ENCODE results near the gene CXADR.

Gene CXADR

DNA sequence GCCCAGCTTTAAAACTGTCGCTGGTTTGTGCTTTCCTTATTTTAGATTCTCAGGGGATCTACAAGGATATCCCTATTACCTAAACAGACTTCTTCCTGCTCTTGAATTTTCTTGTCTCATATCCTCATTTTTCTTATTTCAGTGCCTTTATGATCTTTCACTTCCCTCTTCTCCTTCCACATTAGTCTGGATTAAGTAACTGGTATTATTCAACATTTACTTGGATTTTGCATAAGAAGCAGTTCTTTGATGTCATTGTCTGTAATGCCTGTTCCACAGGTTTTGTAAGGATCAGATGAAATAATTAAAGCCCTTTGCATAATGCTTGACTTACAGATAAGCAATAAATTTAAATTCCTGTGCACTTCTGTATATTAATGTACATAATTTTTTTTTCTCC lies 26.5 kb downstream of the CXADR start:
- Histone ChIP-seq H3K4me3 (ENCODE audit: insufficient read depth, low read depth, low read length) (no peak overlapping the region), H3K4me1 (ENCODE audit: control insufficient read depth, insufficient read depth, low read length) (peaks cover 10% of the 10 kb centered on the region), H3K27ac (ENCODE audit: insufficient read depth, low read depth, low read length, poor library complexity, severe bottlenecking) (no peak overlapping the region), H3K9me3 (ENCODE audit: control insufficient read depth, low read length) (no peaks in the 10 kb centered on the region), H3K27me3 (ENCODE audit: control insufficient read depth, insufficient read depth, low read length, poor library complexity, severe bottlenecking) (no peaks in the 10 kb centered on the region), H3K36me3 (ENCODE audit: control insufficient read depth, insufficient read depth, low read length) (peaks cover 15% of the 10 kb centered on the region)
- WGBS, 2 experiments: 90 to 96% methylated on average over 1 of the region's 1 CpG

DNA sequence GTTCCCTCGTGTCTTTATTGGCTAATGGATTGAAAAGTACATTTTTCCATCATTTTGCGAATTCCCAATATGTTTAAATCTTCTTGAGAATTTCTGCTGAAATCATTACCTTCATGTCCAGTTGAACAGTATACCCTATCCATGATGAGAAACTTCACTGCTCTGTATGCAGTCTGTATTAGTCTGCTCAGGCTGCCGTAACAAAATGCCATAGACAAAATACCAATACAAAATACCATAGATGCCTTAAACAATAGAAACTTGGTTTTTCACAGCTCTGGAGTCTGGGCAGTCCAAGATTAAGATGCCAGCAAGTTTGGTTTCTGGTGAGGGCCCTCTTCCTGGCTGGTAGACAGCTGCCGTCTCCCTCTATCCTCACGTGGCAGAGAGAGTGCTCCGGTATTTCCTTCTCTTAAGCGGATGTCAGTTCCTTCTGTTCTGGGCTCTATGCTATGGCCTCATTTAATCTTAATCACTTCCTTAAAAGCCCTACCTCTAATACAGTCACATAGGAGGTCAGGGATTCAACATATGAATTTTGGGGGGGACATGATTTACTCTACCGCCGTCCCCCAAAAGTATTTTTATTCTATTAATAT lies 27.0 kb downstream of the CXADR start:
- WGBS, 2 experiments: 91 to 94% methylated on average over 7 of the region's 9 CpGs
- peaks cover 14% of the 10 kb centered on the region for H3K36me3 ChIP-seq (ENCODE audit: control insufficient read depth, insufficient read depth, low read length)
- peaks cover 10% of the 10 kb centered on the region for H3K4me1 ChIP-seq (ENCODE audit: control insufficient read depth, insufficient read depth, low read length)
- no peaks in the 10 kb centered on the region for H3K27me3 ChIP-seq (ENCODE audit: control insufficient read depth, insufficient read depth, low read length, poor library complexity, severe bottlenecking)
- H3K27ac ChIP-seq (ENCODE audit: insufficient read depth, low read depth, low read length, poor library complexity, severe bottlenecking): no peak overlapping the region
- H3K9me3 ChIP-seq (ENCODE audit: control insufficient read depth, low read length): no peaks in the 10 kb centered on the region
- H3K4me3 ChIP-seq (ENCODE audit: insufficient read depth, low read depth, low read length): no peak overlapping the region

DNA sequence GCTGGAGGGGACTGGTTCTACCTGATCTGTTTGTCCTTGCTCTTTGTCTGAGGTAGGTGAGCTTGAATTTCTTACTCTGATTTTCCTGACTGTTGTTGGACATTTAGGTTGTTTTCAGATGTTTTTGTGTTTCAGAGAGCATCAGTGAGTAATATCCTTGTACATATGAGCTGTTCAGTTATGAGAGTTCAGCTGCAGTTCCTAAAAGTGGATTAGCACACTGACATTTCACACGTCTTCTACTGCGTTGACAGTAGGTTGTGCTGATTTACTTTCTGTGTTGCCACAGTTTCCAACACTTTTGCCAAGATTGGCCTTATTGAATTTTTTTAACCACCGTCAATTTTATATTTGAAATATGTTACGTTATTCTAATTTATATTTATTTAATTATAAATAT lies 27.7 kb downstream of the CXADR start:
- peaks cover 10% of the 10 kb centered on the region for H3K4me1 ChIP-seq (ENCODE audit: control insufficient read depth, insufficient read depth, low read length)
- WGBS, 2 experiments: 91 to 95% methylated on average over 2 of the region's 4 CpGs
- no peaks in the 10 kb centered on the region for H3K27me3 ChIP-seq (ENCODE audit: control insufficient read depth, insufficient read depth, low read length, poor library complexity, severe bottlenecking)

DNA sequence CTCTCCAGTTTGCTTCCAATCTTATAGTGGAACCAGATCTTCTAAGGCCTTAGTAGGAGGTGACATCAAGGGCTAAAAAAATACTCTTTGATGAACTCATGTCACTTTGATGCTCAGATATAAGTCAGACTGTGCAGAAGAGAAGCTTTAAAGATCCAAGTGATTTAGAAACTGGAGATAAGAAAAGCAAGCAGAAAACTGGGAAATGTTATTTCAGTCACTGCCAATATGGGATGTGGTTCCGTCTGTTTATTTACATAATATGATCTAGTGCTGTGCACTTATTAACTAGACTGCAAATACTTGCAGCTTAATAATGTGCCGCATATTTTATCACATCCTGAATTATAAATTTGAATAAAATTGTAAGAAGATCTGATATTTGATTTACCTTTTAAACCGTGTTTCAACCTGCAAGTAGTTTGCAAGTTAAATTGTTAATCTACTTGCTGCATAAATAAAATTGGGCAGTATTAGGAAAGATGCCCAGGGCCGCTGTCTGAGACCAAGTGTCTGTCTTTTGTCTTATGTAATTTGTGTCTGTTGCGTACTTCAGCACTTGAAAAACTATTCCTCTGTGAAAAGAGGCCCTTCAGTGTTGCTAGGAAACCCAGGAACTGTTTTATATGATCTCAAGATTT lies 29.6 kb downstream of the CXADR start:
- H3K9me3 ChIP-seq (ENCODE audit: control insufficient read depth, low read length): no peaks in the 10 kb centered on the region
- H3K36me3 ChIP-seq (ENCODE audit: control insufficient read depth, insufficient read depth, low read length): peaks cover 16% of the 10 kb centered on the region
- H3K4me1 ChIP-seq (ENCODE audit: control insufficient read depth, insufficient read depth, low read length): peaks cover 10% of the 10 kb centered on the region
- no peaks in the 10 kb centered on the region for H3K27me3 ChIP-seq (ENCODE audit: control insufficient read depth, insufficient read depth, low read length, poor library complexity, severe bottlenecking)
- no peak overlapping the region for H3K27ac ChIP-seq (ENCODE audit: insufficient read depth, low read depth, low read length, poor library complexity, severe bottlenecking)
- H3K4me3 ChIP-seq (ENCODE audit: insufficient read depth, low read depth, low read length): no peak overlapping the region
- WGBS, 2 experiments: 91 to 93% methylated on average over 4 of the region's 5 CpGs

More for the DNA sequence above, 27.7 kb downstream of the CXADR start:
- Histone ChIP-seq H3K4me3 (ENCODE audit: insufficient read depth, low read depth, low read length) (no peak overlapping the region), H3K9me3 (ENCODE audit: control insufficient read depth, low read length) (no peaks in the 10 kb centered on the region), H3K27ac (ENCODE audit: insufficient read depth, low read depth, low read length, poor library complexity, severe bottlenecking) (no peak overlapping the region), H3K36me3 (ENCODE audit: control insufficient read depth, insufficient read depth, low read length) (peaks cover 11% of the 10 kb centered on the region)

DNA sequence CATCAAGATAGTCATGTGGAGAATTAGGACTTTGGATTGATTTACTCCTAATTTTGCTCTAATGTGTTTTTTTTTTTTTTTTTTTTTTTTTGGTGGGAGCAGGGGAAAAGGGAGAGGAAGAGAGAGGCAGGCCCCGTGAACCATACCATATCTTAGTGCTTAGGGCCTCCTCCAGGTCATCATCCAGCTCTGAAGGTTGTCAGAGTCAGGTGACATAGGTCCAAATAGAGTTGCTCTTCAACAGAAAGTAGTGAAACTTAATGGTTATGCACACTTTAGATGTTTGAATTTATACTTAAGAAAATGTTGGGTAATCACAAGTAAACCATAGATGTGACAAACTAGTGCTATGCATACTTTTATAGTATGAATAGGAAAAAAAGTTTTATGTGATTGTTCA lies 32.2 kb downstream of the CXADR start:
- H3K27me3 ChIP-seq (ENCODE audit: control insufficient read depth, insufficient read depth, low read length, poor library complexity, severe bottlenecking): no peaks in the 10 kb centered on the region
- WGBS, 2 experiments: 100% methylated on average over 1 of the region's 1 CpG
- H3K9me3 ChIP-seq (ENCODE audit: control insufficient read depth, low read length): no peaks in the 10 kb centered on the region
- H3K36me3 ChIP-seq (ENCODE audit: control insufficient read depth, insufficient read depth, low read length): peaks cover 25% of the 10 kb centered on the region
- H3K27ac ChIP-seq (ENCODE audit: insufficient read depth, low read depth, low read length, poor library complexity, severe bottlenecking): no peak overlapping the region
- H3K4me1 ChIP-seq (ENCODE audit: control insufficient read depth, insufficient read depth, low read length): peaks cover 10% of the 10 kb centered on the region
- no peak overlapping the region for H3K4me3 ChIP-seq (ENCODE audit: insufficient read depth, low read depth, low read length)

DNA sequence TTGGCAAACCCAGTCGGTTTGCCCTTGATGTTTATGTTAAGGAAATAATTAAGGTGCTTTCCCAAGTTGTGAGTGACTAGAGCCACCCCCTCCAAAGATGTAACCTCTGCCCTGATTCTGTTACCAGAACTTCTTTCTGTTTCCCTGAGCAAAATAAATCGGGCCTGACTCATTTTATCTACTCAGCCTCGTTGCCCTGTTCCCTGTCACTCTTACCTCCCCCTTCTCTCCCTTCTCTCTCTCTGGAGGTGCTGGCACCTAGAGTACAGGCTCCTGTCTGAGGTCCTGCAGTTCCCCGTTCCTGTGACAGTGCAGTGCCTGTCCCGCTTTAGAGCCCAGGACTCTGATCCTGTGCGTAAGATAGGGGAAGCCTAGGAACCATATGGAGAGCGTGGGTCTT lies 35.4 kb downstream of the CXADR start:
- peaks cover 32% of the 10 kb centered on the region for H3K36me3 ChIP-seq (ENCODE audit: control insufficient read depth, insufficient read depth, low read length)
- H3K9me3 ChIP-seq (ENCODE audit: control insufficient read depth, low read length): no peaks in the 10 kb centered on the region
- WGBS, 2 experiments: 94 to 95% methylated on average over 7 of the region's 7 CpGs
- H3K27me3 ChIP-seq (ENCODE audit: control insufficient read depth, insufficient read depth, low read length, poor library complexity, severe bottlenecking): no peaks in the 10 kb centered on the region
- no peaks in the 10 kb centered on the region for H3K4me1 ChIP-seq (ENCODE audit: control insufficient read depth, insufficient read depth, low read length)
- H3K27ac ChIP-seq (ENCODE audit: insufficient read depth, low read depth, low read length, poor library complexity, severe bottlenecking): peak overlapping the region; percentile 39
- H3K4me3 ChIP-seq (ENCODE audit: insufficient read depth, low read depth, low read length): no peak overlapping the region

DNA sequence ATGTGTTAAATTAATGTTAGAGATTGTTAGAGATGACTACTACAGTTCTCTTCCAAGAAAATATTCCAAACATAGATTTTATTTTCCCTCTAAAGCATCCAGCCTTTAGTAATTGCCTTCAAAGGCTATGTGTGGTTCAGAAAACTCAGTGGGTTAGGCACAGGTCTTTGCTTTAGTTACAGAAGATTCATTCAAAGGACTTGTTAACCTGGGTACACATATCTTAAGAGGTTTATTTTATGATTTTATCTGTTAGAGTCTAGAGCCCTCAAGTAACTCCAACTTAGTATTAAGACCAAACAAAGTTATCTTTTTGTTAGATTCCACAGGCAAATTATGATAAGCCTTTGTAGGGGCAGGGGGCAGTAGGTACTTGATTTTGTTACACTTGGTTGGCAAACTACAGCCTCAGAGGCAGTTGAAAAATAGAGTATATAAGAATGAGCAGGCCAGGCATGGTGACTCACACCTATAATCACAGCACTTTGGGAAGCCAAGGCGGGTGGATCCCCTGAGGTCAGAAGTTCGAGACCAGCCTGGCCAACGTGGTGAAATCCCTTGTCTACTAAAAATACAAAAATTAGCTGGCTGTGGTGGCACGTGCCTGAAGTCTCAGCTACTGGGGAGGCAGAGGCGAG lies 37.9 kb downstream of the CXADR start:
- 89 to 95% methylated on average over 5 of the region's 5 CpGs for WGBS, 2 experiments
- peaks cover 38% of the 10 kb centered on the region for H3K36me3 ChIP-seq (ENCODE audit: control insufficient read depth, insufficient read depth, low read length)
- H3K27me3 ChIP-seq (ENCODE audit: control insufficient read depth, insufficient read depth, low read length, poor library complexity, severe bottlenecking): no peaks in the 10 kb centered on the region
- H3K4me1 ChIP-seq (ENCODE audit: control insufficient read depth, insufficient read depth, low read length): no peaks in the 10 kb centered on the region
- H3K27ac ChIP-seq (ENCODE audit: insufficient read depth, low read depth, low read length, poor library complexity, severe bottlenecking): no peak overlapping the region
- H3K4me3 ChIP-seq (ENCODE audit: insufficient read depth, low read depth, low read length): no peak overlapping the region
- H3K9me3 ChIP-seq (ENCODE audit: control insufficient read depth, low read length): no peaks in the 10 kb centered on the region

DNA sequence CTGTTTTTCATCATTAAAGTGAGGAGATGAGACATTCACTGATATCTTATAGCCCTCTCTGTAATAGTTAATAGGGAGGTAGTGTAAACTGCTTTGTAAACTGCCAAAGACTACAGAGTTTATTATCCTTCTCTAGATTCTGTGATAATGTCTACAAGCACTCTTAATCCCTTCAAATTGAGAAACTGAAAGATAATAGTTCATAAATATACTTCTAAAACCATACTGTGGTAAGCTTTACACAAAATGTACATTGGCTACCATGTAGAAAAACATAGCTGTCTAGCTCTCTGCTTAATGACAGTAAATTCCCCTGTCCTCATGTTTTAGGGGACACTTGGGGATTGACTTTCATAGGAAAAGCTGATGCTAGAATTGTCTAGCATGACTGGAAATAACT lies 39.6 kb downstream of the CXADR start:
- peaks cover 33% of the 10 kb centered on the region for H3K36me3 ChIP-seq (ENCODE audit: control insufficient read depth, insufficient read depth, low read length)
- H3K4me3 ChIP-seq (ENCODE audit: insufficient read depth, low read depth, low read length): no peak overlapping the region
- no peaks in the 10 kb centered on the region for H3K4me1 ChIP-seq (ENCODE audit: control insufficient read depth, insufficient read depth, low read length)
- H3K27ac ChIP-seq (ENCODE audit: insufficient read depth, low read depth, low read length, poor library complexity, severe bottlenecking): no peak overlapping the region
- no peaks in the 10 kb centered on the region for H3K9me3 ChIP-seq (ENCODE audit: control insufficient read depth, low read length)
- no peaks in the 10 kb centered on the region for H3K27me3 ChIP-seq (ENCODE audit: control insufficient read depth, insufficient read depth, low read length, poor library complexity, severe bottlenecking)

DNA sequence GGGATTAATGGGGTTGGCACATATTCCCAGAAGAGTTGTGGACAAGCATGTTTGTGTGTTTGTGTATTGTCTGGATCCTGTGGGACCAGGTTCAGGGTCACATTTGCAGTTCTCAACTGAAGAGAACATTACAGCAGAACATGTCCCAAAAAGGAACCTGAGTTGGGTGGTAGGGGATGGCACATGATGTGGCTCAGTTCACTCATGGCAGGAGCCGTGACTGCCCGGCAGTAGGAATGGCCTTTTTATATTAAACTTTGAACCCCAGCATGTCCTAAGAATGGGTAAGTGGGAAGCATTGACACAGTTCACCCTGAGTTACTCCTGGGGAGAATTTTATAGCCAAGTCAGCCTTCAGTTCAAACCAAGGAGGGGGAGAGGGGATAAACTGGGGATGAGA lies 41.3 kb downstream of the CXADR start:
- no peak overlapping the region for H3K4me3 ChIP-seq (ENCODE audit: insufficient read depth, low read depth, low read length)
- no peaks in the 10 kb centered on the region for H3K9me3 ChIP-seq (ENCODE audit: control insufficient read depth, low read length)
- WGBS, 2 experiments: 71 to 75% methylated on average over 2 of the region's 2 CpGs
- no peaks in the 10 kb centered on the region for H3K27me3 ChIP-seq (ENCODE audit: control insufficient read depth, insufficient read depth, low read length, poor library complexity, severe bottlenecking)
- no peaks in the 10 kb centered on the region for H3K4me1 ChIP-seq (ENCODE audit: control insufficient read depth, insufficient read depth, low read length)
- H3K27ac ChIP-seq (ENCODE audit: insufficient read depth, low read depth, low read length, poor library complexity, severe bottlenecking): no peak overlapping the region
- peaks cover 31% of the 10 kb centered on the region for H3K36me3 ChIP-seq (ENCODE audit: control insufficient read depth, insufficient read depth, low read length)

DNA sequence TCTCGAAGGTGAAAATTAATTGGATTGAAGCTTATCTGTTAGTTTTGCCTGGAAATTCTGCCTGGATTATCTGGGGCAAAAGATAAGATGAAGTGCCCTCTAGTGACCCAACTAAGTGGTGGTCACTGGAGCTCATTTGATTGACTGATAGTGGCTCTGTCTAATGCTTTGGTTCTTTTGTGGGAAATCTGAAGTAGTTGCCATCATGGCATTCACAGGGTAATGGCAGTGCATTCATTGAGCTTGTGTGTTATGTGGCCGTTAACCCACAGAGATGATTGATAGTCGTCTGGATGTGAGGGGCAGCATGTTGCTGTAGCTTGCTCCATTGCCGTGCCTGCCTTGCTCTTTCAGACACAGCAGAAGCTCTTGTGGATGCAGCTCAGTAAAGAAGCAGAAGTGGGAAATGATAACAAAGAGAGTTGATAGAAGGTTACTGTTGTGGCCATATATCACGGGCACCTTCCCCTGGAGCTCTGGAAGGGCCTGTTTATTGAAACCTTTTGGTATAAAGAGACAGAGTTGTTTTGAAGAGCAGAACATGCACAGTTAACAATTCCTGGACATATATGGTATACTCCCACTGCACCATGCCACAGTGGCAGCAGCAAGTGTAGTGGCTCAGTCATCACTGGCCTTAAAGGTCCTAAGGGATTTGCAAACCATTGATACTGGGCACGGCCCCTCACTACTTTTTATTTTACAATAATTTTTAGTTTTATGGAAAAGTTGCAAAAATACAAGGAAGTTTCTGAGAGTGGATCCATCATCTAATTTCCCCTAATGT lies 42.0 kb downstream of the CXADR start:
- no peak overlapping the region for H3K27ac ChIP-seq (ENCODE audit: insufficient read depth, low read depth, low read length, poor library complexity, severe bottlenecking)
- 91 to 92% methylated on average over 5 of the region's 6 CpGs for WGBS, 2 experiments

More for the DNA sequence above, 42.0 kb downstream of the CXADR start:
- peaks cover 28% of the 10 kb centered on the region for H3K36me3 ChIP-seq (ENCODE audit: control insufficient read depth, insufficient read depth, low read length)
- H3K4me1 ChIP-seq (ENCODE audit: control insufficient read depth, insufficient read depth, low read length): no peaks in the 10 kb centered on the region
- H3K4me3 ChIP-seq (ENCODE audit: insufficient read depth, low read depth, low read length): no peak overlapping the region
- H3K9me3 ChIP-seq (ENCODE audit: control insufficient read depth, low read length): no peaks in the 10 kb centered on the region
- H3K27me3 ChIP-seq (ENCODE audit: control insufficient read depth, insufficient read depth, low read length, poor library complexity, severe bottlenecking): no peaks in the 10 kb centered on the region
